H9 (cell line): ENCODE data around the gene PFN1. TPM values are rescaled to one million over a fixed set of nuclear protein-coding genes. Genes with fewer than 3 reads are reported as not detected.

Experiments used
- DNase-seq: peaks from one replicate; pipeline ENCODE4 v3.0.0-alpha.2; 2017
- H2AFZ ChIP-seq: one replicate; pipeline ENCODE4 v1.6.1; 2013; ENCODE audit warnings: mild to moderate bottlenecking, low read length, control low read depth, moderate library complexity
- H2AK5ac ChIP-seq: 2 replicates; pipeline ENCODE4 v1.6.1; 2013; ENCODE audit warnings: low read length, control low read depth, mixed read lengths; ENCODE audit not compliant: insufficient read length
- H2BK120ac ChIP-seq: one replicate; pipeline ENCODE4 v1.6.1; 2013; ENCODE audit warnings: low read depth, mild to moderate bottlenecking, low read length, control low read depth, inconsistent platforms; ENCODE audit not compliant: poor library complexity, severe bottlenecking
- H2BK12ac ChIP-seq: 2 replicates; pipeline ENCODE4 v1.6.1; 2013; ENCODE audit warnings: low read length, control low read depth, mixed read lengths, low read depth; ENCODE audit not compliant: insufficient read length
- H2BK15ac ChIP-seq: 2 replicates; pipeline ENCODE4 v1.6.1; 2013; ENCODE audit warnings: low read depth, low read length, control low read depth
- H2BK20ac ChIP-seq: one replicate; pipeline ENCODE4 v1.6.1; 2013; ENCODE audit warnings: low read depth, mild to moderate bottlenecking, low read length, control low read depth, inconsistent platforms; ENCODE audit not compliant: poor library complexity, severe bottlenecking
- H2BK5ac ChIP-seq: 2 replicates; pipeline ENCODE4 v1.6.1; 2013; ENCODE audit warnings: low read length, control low read depth, mixed read lengths; ENCODE audit not compliant: insufficient read length
- H3K14ac ChIP-seq: 2 replicates; pipeline ENCODE4 v1.6.1; 2013; ENCODE audit warnings: low read length, control low read depth; ENCODE audit not compliant: insufficient read depth
- H3K18ac ChIP-seq: 2 replicates; pipeline ENCODE4 v1.6.1; 2013; ENCODE audit warnings: low read depth, mild to moderate bottlenecking, mixed read lengths, low read length, control low read depth; ENCODE audit not compliant: insufficient read length
- H3K23ac ChIP-seq: 2 replicates; pipeline ENCODE4 v1.6.1; 2013; ENCODE audit warnings: low read length, control low read depth, mixed read lengths, low read depth; ENCODE audit not compliant: insufficient read length
- H3K23me2 ChIP-seq: 2 replicates; pipeline ENCODE4 v1.6.1; 2013; ENCODE audit warnings: low read depth, mild to moderate bottlenecking, mixed read lengths, low read length, control low read depth; ENCODE audit not compliant: insufficient read length, poor library complexity, severe bottlenecking
- H3K27ac ChIP-seq: 2 replicates; pipeline ENCODE4 v1.5.1; 2013; ENCODE audit warnings: low read length, control low read depth, mixed read lengths, low read depth; ENCODE audit not compliant: insufficient read length
- H3K27me3 ChIP-seq: 2 replicates; pipeline ENCODE4 v1.6.1; 2013; ENCODE audit warnings: low read length, control low read depth, inconsistent platforms; ENCODE audit not compliant: insufficient read depth
- H3K4ac ChIP-seq: 2 replicates; pipeline ENCODE4 v1.6.1; 2013; ENCODE audit warnings: low read depth, mild to moderate bottlenecking, control low read depth, inconsistent platforms, low read length, moderate library complexity
- H3K4me1 ChIP-seq: 2 replicates; pipeline ENCODE4 v1.6.1; 2013; ENCODE audit warnings: low read length, control low read depth, inconsistent platforms; ENCODE audit not compliant: insufficient read depth
- H3K4me2 ChIP-seq: 2 replicates; pipeline ENCODE4 v1.6.1; 2013; ENCODE audit warnings: low read length, control low read depth, mixed read lengths; ENCODE audit not compliant: insufficient read length, insufficient read depth
- H3K56ac ChIP-seq: 2 replicates; pipeline ENCODE4 v1.6.1; 2013; ENCODE audit warnings: low read depth, mild to moderate bottlenecking, mixed read lengths, low read length, control low read depth; ENCODE audit not compliant: insufficient read length
- H3K79me1 ChIP-seq: 2 replicates; pipeline ENCODE4 v1.6.1; 2013; ENCODE audit warnings: low read depth, mild to moderate bottlenecking, moderate library complexity, low read length, control low read depth, inconsistent platforms; ENCODE audit not compliant: insufficient read depth, poor library complexity, severe bottlenecking
- H3K79me2 ChIP-seq: 2 replicates; pipeline ENCODE4 v1.6.1; 2013; ENCODE audit warnings: low read length, control low read depth, inconsistent platforms; ENCODE audit not compliant: insufficient read depth
- H3K9ac ChIP-seq: 2 replicates; pipeline ENCODE4 v1.6.1; 2013; ENCODE audit warnings: low read length, control low read depth, mixed read lengths; ENCODE audit not compliant: insufficient read length; ENCODE audit errors: extremely low read depth
- H3K9me3 ChIP-seq: one replicate; pipeline ENCODE4 v1.6.1; 2013; ENCODE audit warnings: low read depth, low read length, inconsistent platforms; ENCODE audit not compliant: control insufficient read depth
- H3T11ph ChIP-seq: one replicate; pipeline ENCODE4 v1.6.1; 2013; ENCODE audit warnings: mild to moderate bottlenecking, low read length, control low read depth, inconsistent platforms
- H4K20me1 ChIP-seq: one replicate; pipeline ENCODE4 v1.6.1; 2013; ENCODE audit not compliant: control insufficient read depth, insufficient read length, insufficient read depth
- H4K5ac ChIP-seq: 2 replicates; pipeline ENCODE4 v1.6.1; 2013; ENCODE audit warnings: low read depth, mild to moderate bottlenecking, mixed read lengths, low read length, control low read depth; ENCODE audit not compliant: insufficient read length
- H4K8ac ChIP-seq: replicated peaks from 2 replicates; pipeline ENCODE4 v1.6.1; 2013; ENCODE audit warnings: low read length, control low read depth, mixed read lengths, low read depth; ENCODE audit not compliant: insufficient read length
- H4K91ac ChIP-seq: 2 replicates; pipeline ENCODE4 v1.6.1; 2013; ENCODE audit warnings: low read depth, mild to moderate bottlenecking, moderate library complexity, mixed read lengths, low read length, control low read depth; ENCODE audit not compliant: insufficient read length
- H3K27ac Mint-ChIP-seq, 3 experiments: 2 replicates in 2 of 3; 3 replicates in 1 of 3; pipeline ENCODE4 v1.8.0; 2020 to 2021; ENCODE audit warnings: mixed read lengths in 3 of 3, mild to moderate bottlenecking in 1 of 3, moderate library complexity in 1 of 3
- H3K27me3 Mint-ChIP-seq: 2 replicates; pipeline ENCODE4 v1.8.0; 2021; ENCODE audit warnings: low read depth, mild to moderate bottlenecking, moderate library complexity, mixed read lengths
- H3K36me3 Mint-ChIP-seq, 3 experiments: 2 replicates in 2 of 3; 3 replicates in 1 of 3; pipeline ENCODE4 v1.8.0; 2020 to 2021; ENCODE audit warnings: low read depth in 3 of 3, mixed read lengths in 3 of 3; ENCODE audit not compliant: insufficient read depth in 1 of 3
- H3K4me1 Mint-ChIP-seq, 2 experiments: 2 replicates each; pipeline ENCODE4 v1.8.0; 2020; ENCODE audit warnings: mixed read lengths in 2 of 2
- H3K4me3 Mint-ChIP-seq, 2 experiments: 2 replicates in 1 of 2; 3 replicates in 1 of 2; pipeline ENCODE4 v1.8.0; 2020 to 2021; ENCODE audit warnings: mild to moderate bottlenecking in 2 of 2, mixed read lengths in 2 of 2, moderate library complexity in 1 of 2
- H3K9me3 Mint-ChIP-seq, 2 experiments: 2 replicates in 1 of 2; 3 replicates in 1 of 2; pipeline ENCODE4 v1.8.0; 2020; ENCODE audit warnings: mild to moderate bottlenecking in 2 of 2, mixed read lengths in 2 of 2, moderate library complexity in 1 of 2
- WGBS: extraction: QIAGEN DNeasy Blood & Tissue Kit; methylation state at CpG from one replicate; pipeline ENCODE4 v1.1.7; 2013; ENCODE audit warnings: missing lambda C conversion rate, low lambda C conversion rate, mixed read lengths; ENCODE audit not compliant: insufficient read length; ENCODE audit errors: extremely low coverage; 5-methylcytosine and 5-hydroxymethylcytosine counted together
- total RNA-seq: library from RNA; stranded (reverse); gene quantifications from 2 replicates; pipeline ENCODE4 v1.2.1, GENCODE V29; 2021
- TF ChIP-seq, protein P1 (sequence below): fragments of 200-600 bp; sonication (generic); conservative IDR thresholded peaks from 3 replicates; pipeline ENCODE4 v1.8.0; 2021; ENCODE audit warnings: antibody characterized with exemption, mild to moderate bottlenecking

Gene PFN1
- total RNA-seq, 1 experiment from 2014 or later: 1,149 TPM

DNA sequence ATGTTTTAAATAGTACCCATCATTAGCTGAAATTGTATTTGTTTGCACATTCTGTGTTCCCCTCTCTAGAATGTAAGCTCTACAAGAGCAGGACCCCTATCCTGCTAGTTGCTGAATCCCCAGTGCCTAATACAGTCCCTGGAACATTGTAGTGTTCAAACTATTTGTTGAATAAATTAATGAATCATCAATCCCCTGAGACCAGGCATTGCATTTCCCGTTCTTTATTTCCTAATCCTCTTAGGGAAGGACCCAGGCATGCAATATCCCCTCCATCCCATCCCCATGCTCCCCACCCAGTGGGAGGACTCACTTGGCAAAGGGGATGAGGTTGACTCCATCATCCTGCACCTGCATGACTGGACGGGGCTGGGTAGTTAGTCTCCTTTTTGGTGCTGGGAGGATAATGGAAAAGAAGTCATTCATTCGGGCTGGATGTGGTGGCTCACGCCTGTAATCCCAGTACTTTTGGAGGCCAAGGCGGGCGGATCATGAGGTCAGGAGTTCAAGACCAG lies 45.8 kb upstream of the PFN1 start:
- no peak overlapping the region for H2BK15ac ChIP-seq
- H3T11ph ChIP-seq: no peak overlapping the region
- no peak overlapping the region for H3K4me3 Mint-ChIP-seq
- H3K4me1 ChIP-seq: peaks cover 2% of the 10 kb centered on the region
- H3K4me2 ChIP-seq: no peak overlapping the region
- no peaks in the 10 kb centered on the region for H3K9me3 ChIP-seq
- no peak overlapping the region for H4K91ac ChIP-seq
- no peak overlapping the region for H4K8ac ChIP-seq
- no peak overlapping the region for H2BK20ac ChIP-seq
- no peak overlapping the region for H3K56ac ChIP-seq
- H3K4ac ChIP-seq: no peak overlapping the region
- no peak overlapping the region for H2BK120ac ChIP-seq
- no peak overlapping the region for H4K5ac ChIP-seq
- H3K9ac ChIP-seq: no peak overlapping the region
- peaks cover 42% of the 10 kb centered on the region for H3K27me3 Mint-ChIP-seq
- peaks cover 1% of the 10 kb centered on the region; the same call in 1 of the 2 replicates for H3K27me3 ChIP-seq
- H2AK5ac ChIP-seq: no peak overlapping the region
- no peaks in the 10 kb centered on the region; a peak in 1 of 7 replicates for H3K36me3 Mint-ChIP-seq
- DNase-seq: no peak
- H3K18ac ChIP-seq: no peak overlapping the region
- H2AFZ ChIP-seq: no peak overlapping the region
- TF ChIP-seq, protein P1, sequence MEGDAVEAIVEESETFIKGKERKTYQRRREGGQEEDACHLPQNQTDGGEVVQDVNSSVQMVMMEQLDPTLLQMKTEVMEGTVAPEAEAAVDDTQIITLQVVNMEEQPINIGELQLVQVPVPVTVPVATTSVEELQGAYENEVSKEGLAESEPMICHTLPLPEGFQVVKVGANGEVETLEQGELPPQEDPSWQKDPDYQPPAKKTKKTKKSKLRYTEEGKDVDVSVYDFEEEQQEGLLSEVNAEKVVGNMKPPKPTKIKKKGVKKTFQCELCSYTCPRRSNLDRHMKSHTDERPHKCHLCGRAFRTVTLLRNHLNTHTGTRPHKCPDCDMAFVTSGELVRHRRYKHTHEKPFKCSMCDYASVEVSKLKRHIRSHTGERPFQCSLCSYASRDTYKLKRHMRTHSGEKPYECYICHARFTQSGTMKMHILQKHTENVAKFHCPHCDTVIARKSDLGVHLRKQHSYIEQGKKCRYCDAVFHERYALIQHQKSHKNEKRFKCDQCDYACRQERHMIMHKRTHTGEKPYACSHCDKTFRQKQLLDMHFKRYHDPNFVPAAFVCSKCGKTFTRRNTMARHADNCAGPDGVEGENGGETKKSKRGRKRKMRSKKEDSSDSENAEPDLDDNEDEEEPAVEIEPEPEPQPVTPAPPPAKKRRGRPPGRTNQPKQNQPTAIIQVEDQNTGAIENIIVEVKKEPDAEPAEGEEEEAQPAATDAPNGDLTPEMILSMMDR: no peak
- no peaks in the 10 kb centered on the region for H3K9me3 Mint-ChIP-seq
- H3K23ac ChIP-seq: no peak overlapping the region
- no peak overlapping the region for H2BK5ac ChIP-seq
- H3K23me2 ChIP-seq: peaks cover 14% of the 10 kb centered on the region
- no peaks in the 10 kb centered on the region for H4K20me1 ChIP-seq
- no peak overlapping the region for H2BK12ac ChIP-seq
- peaks cover 2% of the 10 kb centered on the region; the same call in 1 of the 2 replicates for H3K79me2 ChIP-seq
- no peak overlapping the region for H3K27ac ChIP-seq
- WGBS: no CpG with 5 or more reads among the region's 6 CpGs
- no peaks in the 10 kb centered on the region for H3K79me1 ChIP-seq
- H3K4me1 Mint-ChIP-seq: peaks cover 4 to 8% of the 10 kb centered on the region in 2 experiments
- H3K14ac ChIP-seq: no peak overlapping the region
- H3K27ac Mint-ChIP-seq: no peak overlapping the region
